Osteocyte (in vitro differentiated cells): ENCODE results near the gene HSD11B2. TPM values are rescaled to one million over a fixed set of nuclear protein-coding genes. Genes with fewer than 3 reads are reported as not detected.
A peak's percentile ranks its signal among the peaks of the same experiment; 100 is the strongest.

Experiments
- DNase-seq: peaks from one replicate; pipeline ENCODE4 v3.0.0; 2021; ENCODE audit warnings: mixed read lengths; ENCODE audit not compliant: unreplicated experiment; ENCODE audit errors: extremely low spot score
- H3K27ac Mint-ChIP-seq: one replicate; pipeline ENCODE4 v1.8.0; 2021; ENCODE audit warnings: mild to moderate bottlenecking, mixed read lengths; ENCODE audit not compliant: unreplicated experiment
- H3K27me3 Mint-ChIP-seq: one replicate; pipeline ENCODE4 v1.8.0; 2021; ENCODE audit warnings: mixed read lengths; ENCODE audit not compliant: unreplicated experiment
- H3K36me3 Mint-ChIP-seq: one replicate; pipeline ENCODE4 v1.8.0; 2021; ENCODE audit warnings: mixed read lengths; ENCODE audit not compliant: unreplicated experiment
- H3K4me1 Mint-ChIP-seq: one replicate; pipeline ENCODE4 v1.8.0; 2021; ENCODE audit warnings: mixed read lengths; ENCODE audit not compliant: unreplicated experiment
- H3K4me3 Mint-ChIP-seq: one replicate; pipeline ENCODE4 v1.8.0; 2021; ENCODE audit warnings: mild to moderate bottlenecking, moderate library complexity, mixed read lengths; ENCODE audit not compliant: unreplicated experiment
- H3K9me3 Mint-ChIP-seq: one replicate; pipeline ENCODE4 v1.8.0; 2021; ENCODE audit warnings: mixed read lengths; ENCODE audit not compliant: unreplicated experiment
- total RNA-seq: library from RNA; stranded (reverse); gene quantifications from 2 replicates; pipeline ENCODE4 v1.2.1, GENCODE V29; 2021
- TF ChIP-seq, protein P1 (sequence below): fragments of 200-600 bp; sonication (generic); IDR thresholded peaks from 2 replicates; pipeline ENCODE4 v1.5.0; 2021; ENCODE audit warnings: antibody characterized with exemption, mild to moderate bottlenecking, moderate library complexity

The HSD11B2 gene
- total RNA-seq, 1 donor from 2014 or later, result 0.40 TPM

DNA sequence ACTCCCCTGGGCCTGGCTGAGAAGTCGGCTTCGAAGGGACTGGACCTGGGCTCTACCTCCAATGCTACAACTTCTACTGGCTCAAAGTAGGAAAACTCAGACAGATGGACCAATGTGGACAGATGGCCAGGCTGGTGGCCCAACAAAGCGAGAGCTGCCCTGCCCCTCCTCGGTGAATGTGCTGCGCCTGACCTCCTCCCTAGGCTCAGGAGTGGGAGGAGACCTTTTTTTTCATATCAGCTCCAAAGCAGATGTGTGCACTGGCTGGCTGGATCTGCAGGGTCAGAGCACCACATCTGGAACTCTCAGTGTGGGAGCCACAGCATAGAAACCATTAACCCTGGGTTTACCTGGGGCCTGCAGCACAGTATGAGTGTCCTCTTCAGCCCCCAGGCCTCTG is 29.2 kb downstream of the HSD11B2 start:
- no peaks in the 10 kb centered on the region for H3K27me3 Mint-ChIP-seq
- H3K27ac Mint-ChIP-seq, result peak overlapping the region; percentile 88
- H3K4me3 Mint-ChIP-seq, result no peak overlapping the region
- H3K4me1 Mint-ChIP-seq, result peaks cover 70% of the 10 kb centered on the region
- DNase-seq, result no peak
- TF ChIP-seq, protein P1, sequence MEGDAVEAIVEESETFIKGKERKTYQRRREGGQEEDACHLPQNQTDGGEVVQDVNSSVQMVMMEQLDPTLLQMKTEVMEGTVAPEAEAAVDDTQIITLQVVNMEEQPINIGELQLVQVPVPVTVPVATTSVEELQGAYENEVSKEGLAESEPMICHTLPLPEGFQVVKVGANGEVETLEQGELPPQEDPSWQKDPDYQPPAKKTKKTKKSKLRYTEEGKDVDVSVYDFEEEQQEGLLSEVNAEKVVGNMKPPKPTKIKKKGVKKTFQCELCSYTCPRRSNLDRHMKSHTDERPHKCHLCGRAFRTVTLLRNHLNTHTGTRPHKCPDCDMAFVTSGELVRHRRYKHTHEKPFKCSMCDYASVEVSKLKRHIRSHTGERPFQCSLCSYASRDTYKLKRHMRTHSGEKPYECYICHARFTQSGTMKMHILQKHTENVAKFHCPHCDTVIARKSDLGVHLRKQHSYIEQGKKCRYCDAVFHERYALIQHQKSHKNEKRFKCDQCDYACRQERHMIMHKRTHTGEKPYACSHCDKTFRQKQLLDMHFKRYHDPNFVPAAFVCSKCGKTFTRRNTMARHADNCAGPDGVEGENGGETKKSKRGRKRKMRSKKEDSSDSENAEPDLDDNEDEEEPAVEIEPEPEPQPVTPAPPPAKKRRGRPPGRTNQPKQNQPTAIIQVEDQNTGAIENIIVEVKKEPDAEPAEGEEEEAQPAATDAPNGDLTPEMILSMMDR, result no peak
- no peaks in the 10 kb centered on the region for H3K36me3 Mint-ChIP-seq
- H3K9me3 Mint-ChIP-seq, result no peaks in the 10 kb centered on the region

GRCh38 chr16:67460961-67461360 is 30.0 kb downstream of the HSD11B2 start:
- Mint-ChIP-seq H3K4me1 (peaks cover 78% of the 10 kb centered on the region), H3K27me3 (no peaks in the 10 kb centered on the region), H3K36me3 (no peaks in the 10 kb centered on the region), H3K4me3 (no peak overlapping the region), H3K27ac (peak overlapping the region; percentile 88), H3K9me3 (no peaks in the 10 kb centered on the region)
- TF ChIP-seq, protein P1, result no peak
- no peak for DNase-seq

GRCh38 chr16:67461600-67462278 is 30.8 kb downstream of the HSD11B2 start:
- Mint-ChIP-seq H3K4me3 (no peak overlapping the region), H3K9me3 (no peaks in the 10 kb centered on the region), H3K27ac (no peak overlapping the region), H3K4me1 (peaks cover 71% of the 10 kb centered on the region), H3K27me3 (no peaks in the 10 kb centered on the region), H3K36me3 (no peaks in the 10 kb centered on the region)
- TF ChIP-seq, protein P1, result no peak
- DNase-seq, result no peak

DNA sequence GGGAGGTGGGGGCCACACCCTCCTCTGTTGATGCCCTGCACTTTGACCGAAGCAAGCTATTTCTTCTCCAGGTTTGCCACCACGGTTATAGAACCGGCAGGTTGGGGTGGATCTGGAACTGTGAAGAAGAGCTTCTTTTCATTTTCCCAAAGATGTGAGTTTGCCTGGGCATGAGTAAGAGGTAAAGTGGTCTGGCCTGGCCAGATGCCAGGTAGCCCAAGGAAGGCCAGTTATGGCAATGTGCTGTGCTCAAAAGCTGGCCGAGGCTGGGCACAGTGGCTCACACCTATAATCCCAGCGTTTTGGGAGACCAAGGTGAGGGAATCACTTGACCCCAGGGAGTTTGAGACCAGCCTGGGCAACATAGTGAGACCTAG is 31.3 kb downstream of the HSD11B2 start:
- TF ChIP-seq, protein P1, result no peak
- Mint-ChIP-seq H3K27me3 (no peaks in the 10 kb centered on the region), H3K4me3 (no peak overlapping the region), H3K4me1 (peaks cover 66% of the 10 kb centered on the region), H3K27ac (peak overlapping the region; percentile 59), H3K9me3 (no peaks in the 10 kb centered on the region), H3K36me3 (no peaks in the 10 kb centered on the region)
- DNase-seq, result no peak

- DNase-seq, result no peak
- TF ChIP-seq, protein P1, result no peak
- peak overlapping the region; percentile 42 for H3K27ac Mint-ChIP-seq
Measured at GRCh38 chr16:67463059-67463458, 32.1 kb downstream of the HSD11B2 start.

More at GRCh38 chr16:67463059-67463458, 32.1 kb downstream of the HSD11B2 start:
- H3K4me1 Mint-ChIP-seq, result peaks cover 65% of the 10 kb centered on the region
- H3K27me3 Mint-ChIP-seq, result no peaks in the 10 kb centered on the region
- no peak overlapping the region for H3K4me3 Mint-ChIP-seq
- H3K36me3 Mint-ChIP-seq, result no peaks in the 10 kb centered on the region
- no peaks in the 10 kb centered on the region for H3K9me3 Mint-ChIP-seq
